Left lung (tissue), 10 donors: ENCODE results near the gene WDR89. TPM values are rescaled to one million over a fixed set of nuclear protein-coding genes. Genes with fewer than 3 reads are reported as not detected.

Source experiments
- ATAC-seq: fragments of 200-7000 bp; cut with Tn5 transposase; one replicate; pipeline ENCODE4 v1.9.1; 2020; ENCODE audit warnings: moderate library complexity
- DNase-seq, 4 donors: peaks; one replicate each; pipeline ENCODE4 v3.0.0-alpha.2; 2013 to 2020
- H3K27ac ChIP-seq, 2 donors: fragments of 200-600 bp; sonication (generic) in 1 of 2; one replicate each; pipeline versions ENCODE4 v1.5.0 to v1.8.0; 2020 to 2021
- H3K27me3 ChIP-seq, 2 donors: fragments of 200-600 bp; sonication (generic) in 1 of 2; one replicate each; pipeline versions ENCODE4 v1.5.0 to v1.8.0; 2020 to 2021
- H3K36me3 ChIP-seq, 2 donors: fragments of 200-600 bp; sonication (generic) in 1 of 2; one replicate each; pipeline versions ENCODE4 v1.5.0 to v1.8.0; 2020 to 2021
- H3K4me1 ChIP-seq, 2 donors: fragments of 200-600 bp; one replicate each; pipeline ENCODE4 v1.8.0; 2021
- H3K4me3 ChIP-seq, 2 donors: fragments of 200-600 bp; sonication (generic) in 1 of 2; one replicate each; pipeline versions ENCODE4 v1.5.0 to v1.8.0; 2020 to 2021; ENCODE audit warnings: mild to moderate bottlenecking in 1 of 2
- H3K9me3 ChIP-seq, 2 donors: fragments of 200-600 bp; sonication (generic) in 1 of 2; one replicate each; pipeline versions ENCODE4 v1.5.0 to v1.8.0; 2020 to 2021
- intact Hi-C, 2 donors: fragments of 100-400 bp; cut with DNase I; formaldehyde crosslinking; loops; one replicate each; pipeline versions ENCODE4 v1.11.2 to v1.14.2; 2022
- polyA plus RNA-seq, 6 donors: library from polyadenylated mRNA; unstranded; fragments of 120-200 nt; gene quantifications; one replicate each; pipeline ENCODE4 v1.2.1, GENCODE V29; 2013; ENCODE audit not compliant: insufficient read length in 6 of 6
- total RNA-seq, 2 donors: library from RNA; stranded (reverse); fragmentation: NEBNext Ultra II Directional; extraction: Animal tissue kit (Norgen Biotek cat#: 25700); gene quantifications; one replicate each; pipeline ENCODE4 v1.2.1, GENCODE V29; 2021
- TF ChIP-seq, protein P1 (sequence below), 2 donors: fragments of 200-600 bp; sonication (generic) in 1 of 2; IDR thresholded peaks; one replicate each; pipeline versions ENCODE4 v1.5.0 to v1.8.0; 2021; ENCODE audit warnings: antibody characterized with exemption in 2 of 2
- donor health status: DM: no; HTN: yes; CAD: no.
- donor health status: DM: no; HTN: no; CAD: no.

Gene WDR89
- total and polyA plus RNA-seq, 8 donors: 10.9 to 23.9 (median 21.8) TPM

DNA sequence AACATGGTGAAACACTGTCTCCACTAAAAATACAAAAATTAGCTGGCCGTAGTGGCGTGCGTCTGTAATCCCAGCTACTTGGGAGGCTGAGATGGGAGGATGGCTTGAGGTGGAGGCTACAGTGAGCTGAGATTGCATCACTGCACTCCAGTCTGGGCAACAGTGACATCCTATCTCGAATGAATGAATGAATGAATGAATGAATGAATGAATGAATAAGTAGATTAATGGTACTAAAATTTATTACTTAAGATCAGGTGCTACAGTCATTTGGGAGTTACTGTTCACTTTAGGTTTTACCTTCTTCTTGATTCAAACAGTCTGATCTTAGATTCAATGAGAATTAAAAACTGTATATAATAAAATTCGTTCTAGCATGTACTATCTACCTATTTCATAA is 31.6 kb upstream of the WDR89 start:
- intact Hi-C loops: no loop called here
- no peaks in the 10 kb centered on the region for H3K4me1 ChIP-seq
- no peak overlapping the region for H3K4me3 ChIP-seq
- TF ChIP-seq, protein P1, sequence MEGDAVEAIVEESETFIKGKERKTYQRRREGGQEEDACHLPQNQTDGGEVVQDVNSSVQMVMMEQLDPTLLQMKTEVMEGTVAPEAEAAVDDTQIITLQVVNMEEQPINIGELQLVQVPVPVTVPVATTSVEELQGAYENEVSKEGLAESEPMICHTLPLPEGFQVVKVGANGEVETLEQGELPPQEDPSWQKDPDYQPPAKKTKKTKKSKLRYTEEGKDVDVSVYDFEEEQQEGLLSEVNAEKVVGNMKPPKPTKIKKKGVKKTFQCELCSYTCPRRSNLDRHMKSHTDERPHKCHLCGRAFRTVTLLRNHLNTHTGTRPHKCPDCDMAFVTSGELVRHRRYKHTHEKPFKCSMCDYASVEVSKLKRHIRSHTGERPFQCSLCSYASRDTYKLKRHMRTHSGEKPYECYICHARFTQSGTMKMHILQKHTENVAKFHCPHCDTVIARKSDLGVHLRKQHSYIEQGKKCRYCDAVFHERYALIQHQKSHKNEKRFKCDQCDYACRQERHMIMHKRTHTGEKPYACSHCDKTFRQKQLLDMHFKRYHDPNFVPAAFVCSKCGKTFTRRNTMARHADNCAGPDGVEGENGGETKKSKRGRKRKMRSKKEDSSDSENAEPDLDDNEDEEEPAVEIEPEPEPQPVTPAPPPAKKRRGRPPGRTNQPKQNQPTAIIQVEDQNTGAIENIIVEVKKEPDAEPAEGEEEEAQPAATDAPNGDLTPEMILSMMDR (IDR thresholded peaks at IDR 0.05): no peak
- ATAC-seq (no peak), DNase-seq (no peak)
- no peaks in the 10 kb centered on the region for H3K9me3 ChIP-seq
- no peaks in the 10 kb centered on the region for H3K36me3 ChIP-seq
- H3K27ac ChIP-seq: no peak overlapping the region
- no peaks in the 10 kb centered on the region for H3K27me3 ChIP-seq

DNA sequence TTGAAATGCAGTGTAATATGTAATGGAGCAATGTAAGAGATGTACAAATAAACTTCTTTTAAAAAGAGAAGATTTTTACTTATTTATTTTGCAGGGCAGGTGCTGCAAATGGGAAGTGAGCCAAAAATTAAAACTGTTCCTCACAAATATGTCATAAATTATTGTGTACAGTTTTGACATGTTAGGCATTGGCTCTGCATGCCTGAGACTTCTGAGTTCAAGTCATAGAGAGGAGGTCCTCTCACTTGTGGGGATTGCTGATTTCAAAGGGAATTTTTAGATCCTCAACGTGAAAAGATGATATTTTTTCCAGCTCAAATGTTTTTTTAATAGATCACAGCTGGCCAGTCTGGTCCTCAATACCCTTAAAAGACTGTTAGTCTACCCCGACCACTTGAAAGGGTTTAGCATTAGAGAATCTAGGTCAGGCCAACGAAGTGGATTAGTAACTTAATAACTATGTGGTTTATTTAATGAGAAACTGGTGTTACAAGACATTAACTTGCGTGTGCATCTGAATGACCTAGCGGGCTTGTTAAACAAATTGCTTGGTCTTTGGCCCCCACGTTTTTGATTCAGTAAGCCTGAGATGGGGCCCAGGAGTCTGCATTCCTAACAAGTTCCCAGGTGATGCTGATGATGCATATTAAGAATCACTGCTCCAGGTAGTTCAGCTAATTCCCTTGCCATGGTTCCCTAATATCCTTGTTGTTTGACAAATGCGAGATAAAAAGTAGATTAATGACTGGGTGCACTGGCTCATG is 30.9 kb upstream of the WDR89 start:
- Histone ChIP-seq H3K4me3 (no peak overlapping the region), H3K4me1 (no peaks in the 10 kb centered on the region), H3K27me3 (no peaks in the 10 kb centered on the region), H3K27ac (peak overlapping the region in 1 of 2 donors; percentile 14), H3K9me3 (no peaks in the 10 kb centered on the region), H3K36me3 (no peaks in the 10 kb centered on the region)
- TF ChIP-seq, protein P1 (IDR thresholded peaks at IDR 0.05): no peak
- DNase-seq (no peak), ATAC-seq (peak; percentile 83)
- intact Hi-C loops: no loop called here

DNA sequence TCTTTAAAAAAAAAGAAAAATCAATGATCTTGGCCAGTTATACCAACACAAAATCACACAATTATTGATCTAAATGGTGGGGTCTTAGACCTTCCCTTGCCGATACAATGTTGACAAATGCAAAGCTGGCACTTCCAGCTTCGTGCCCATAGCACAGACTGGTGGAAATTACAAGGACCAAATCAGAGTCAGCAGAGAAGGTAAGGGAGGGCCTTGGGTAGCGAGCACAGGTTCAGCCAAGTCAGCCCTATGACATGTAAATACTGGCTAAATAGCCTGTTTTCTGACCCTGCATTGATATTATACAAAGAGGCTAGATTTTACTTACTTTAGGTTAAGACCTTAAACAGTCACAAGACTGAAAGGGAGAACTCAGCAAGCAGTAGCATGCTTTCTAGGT is 30.3 kb upstream of the WDR89 start:
- Histone ChIP-seq H3K9me3 (no peaks in the 10 kb centered on the region), H3K4me1 (no peaks in the 10 kb centered on the region), H3K36me3 (no peaks in the 10 kb centered on the region), H3K27me3 (no peaks in the 10 kb centered on the region), H3K4me3 (no peak overlapping the region), H3K27ac (peak overlapping the region in 1 of 2 donors; percentile 14)
- intact Hi-C loops: no loop called here
- TF ChIP-seq, protein P1 (IDR thresholded peaks at IDR 0.05): no peak
- DNase-seq (no peak), ATAC-seq (peak; percentile 73)

DNA sequence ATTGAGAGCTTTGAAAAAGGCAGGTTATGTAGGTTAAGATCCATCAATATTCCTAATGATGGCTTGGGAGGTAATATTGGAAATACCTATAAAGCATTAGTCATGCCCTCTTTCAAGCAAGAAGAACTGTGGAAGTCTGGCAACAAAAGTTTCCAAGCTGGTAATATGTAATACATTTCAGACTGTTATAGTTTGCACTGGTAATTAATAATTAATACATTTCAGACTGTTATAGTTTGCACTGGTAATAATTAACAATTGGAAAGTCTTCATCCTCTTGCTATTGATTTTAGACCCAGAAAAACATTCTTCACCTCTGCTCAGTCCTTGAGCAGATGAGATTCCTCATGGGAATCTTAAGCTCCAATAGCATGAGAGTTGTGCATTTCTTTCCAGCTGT is 29.0 kb upstream of the WDR89 start:
- Histone ChIP-seq H3K27ac (no peak overlapping the region), H3K4me3 (no peak overlapping the region), H3K4me1 (no peaks in the 10 kb centered on the region), H3K27me3 (no peaks in the 10 kb centered on the region), H3K9me3 (no peaks in the 10 kb centered on the region), H3K36me3 (no peaks in the 10 kb centered on the region)
- intact Hi-C loops: no loop called here
- ATAC-seq: no peak
- TF ChIP-seq, protein P1 (IDR thresholded peaks at IDR 0.05): no peak
- DNase-seq: no peak

DNA sequence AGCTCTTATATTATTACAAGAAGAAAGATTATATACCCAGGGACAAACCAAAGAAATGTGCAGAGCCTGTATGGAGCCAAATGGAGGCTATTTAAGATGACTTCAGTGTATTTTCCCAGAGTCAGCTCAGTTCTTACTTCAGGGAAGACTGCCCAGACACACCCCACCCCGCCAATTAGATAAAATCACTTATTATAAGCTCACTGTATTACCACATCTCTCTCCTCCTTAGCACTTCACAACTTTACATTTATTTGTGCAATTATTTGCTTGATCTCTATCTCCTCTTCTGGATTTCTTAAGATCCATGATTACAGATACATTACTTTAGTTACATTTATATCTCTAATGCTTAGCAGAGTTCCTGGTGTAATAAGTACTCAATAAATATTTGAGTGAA is 24.7 kb upstream of the WDR89 start:
- no peaks in the 10 kb centered on the region for H3K9me3 ChIP-seq
- H3K27me3 ChIP-seq: no peaks in the 10 kb centered on the region
- no peak for ATAC-seq
- no peaks in the 10 kb centered on the region for H3K4me1 ChIP-seq
- no peak overlapping the region for H3K27ac ChIP-seq
- TF ChIP-seq, protein P1 (IDR thresholded peaks at IDR 0.05): no peak
- DNase-seq: no peak
- H3K36me3 ChIP-seq: no peaks in the 10 kb centered on the region
- intact Hi-C loops: no loop called here
- H3K4me3 ChIP-seq: no peak overlapping the region
